Brain pericyte (primary cell): ENCODE data around the gene DGAT2.
"Not testable (repeated sequence)": the region's sequence is repeated elsewhere in the genome, so short reads cannot be mapped to it uniquely, and the experiment has no call there.

Experiments used
- DNase-seq: peaks from one replicate; pipeline ENCODE4 v3.0.0-alpha.2; 2012; ENCODE audit warnings: low read depth, low spot score

Gene DGAT2

GRCh38 chr11:75754933-75755332 is 13.6 kb upstream of the DGAT2 start:
- not testable (repeated sequence) for DNase-seq

- DNase-seq: no peak
Measured at GRCh38 chr11:75757651-75758050, 10.9 kb upstream of the DGAT2 start.

GRCh38 chr11:75759832-75760231 is 8.7 kb upstream of the DGAT2 start:
- no peak for DNase-seq

GRCh38 chr11:75760243-75760642 is 8.3 kb upstream of the DGAT2 start:
- DNase-seq: no peak

- no peak for DNase-seq
Measured at GRCh38 chr11:75760710-75761493, 7.7 kb upstream of the DGAT2 start.

- DNase-seq: no peak
Measured at GRCh38 chr11:75762158-75762557, 6.4 kb upstream of the DGAT2 start.

GRCh38 chr11:75762885-75763284 is 5.7 kb upstream of the DGAT2 start:
- no peak for DNase-seq

GRCh38 chr11:75763846-75764245 is 4.7 kb upstream of the DGAT2 start:
- no peak for DNase-seq

- DNase-seq: no peak
Measured at GRCh38 chr11:75765116-75765515, 3.5 kb upstream of the DGAT2 start.

GRCh38 chr11:75766443-75767227 is 1.9 kb upstream of the DGAT2 start:
- DNase-seq: no peak

GRCh38 chr11:75767228-75767572 is 1.4 kb upstream of the DGAT2 start:
- DNase-seq: no peak

- DNase-seq: no peak
Measured at GRCh38 chr11:75767793-75768111, 826 bp upstream of the DGAT2 start.

- DNase-seq: no peak
Measured at GRCh38 chr11:75768909-75769771, 562 bp downstream of the DGAT2 start.

GRCh38 chr11:75770102-75770501 is 1.5 kb downstream of the DGAT2 start:
- DNase-seq: no peak

- DNase-seq: no peak
Measured at GRCh38 chr11:75771646-75772410, 3.2 kb downstream of the DGAT2 start.

- DNase-seq: no peak
Measured at GRCh38 chr11:75773595-75774353, 5.2 kb downstream of the DGAT2 start.

- no peak for DNase-seq
Measured at GRCh38 chr11:75775056-75775455, 6.5 kb downstream of the DGAT2 start.

GRCh38 chr11:75776546-75776945 is 8.0 kb downstream of the DGAT2 start:
- DNase-seq: no peak

- DNase-seq: no peak
Measured at GRCh38 chr11:75777461-75778110, 9.0 kb downstream of the DGAT2 start.

GRCh38 chr11:75778962-75779361 is 10.4 kb downstream of the DGAT2 start:
- no peak for DNase-seq
